ENCODE measurements around the gene TBX4. TPM values are rescaled to one million over a fixed set of nuclear protein-coding genes. Genes with fewer than 3 reads are reported as not detected.
"Not testable (repeated sequence)": the region's sequence is repeated elsewhere in the genome, so short reads cannot be mapped to it uniquely, and the experiment has no call there.

The TBX4 gene
- total RNA-seq, 2 donors from 2014 or later: not detected

GRCh38 chr17:61419496-61420046, 32.7 kb upstream of the TBX4 start:
- Mint-ChIP-seq H3K27me3 (peaks cover 43% of the 10 kb centered on the region), H3K4me3 (no peak overlapping the region)

GRCh38 chr17:61420052-61420451, 32.2 kb upstream of the TBX4 start:
- Mint-ChIP-seq H3K36me3 (ENCODE audit: low read depth) (no peaks in the 10 kb centered on the region), H3K9me3 (no peaks in the 10 kb centered on the region), H3K27ac (no peak overlapping the region), H3K4me3 (no peak overlapping the region), H3K4me1 (no peaks in the 10 kb centered on the region), H3K27me3 (peaks cover 46% of the 10 kb centered on the region)
- no peak for ATAC-seq (replicated peaks)

More at GRCh38 chr17:61419496-61420046, 32.7 kb upstream of the TBX4 start:
- H3K4me1 Mint-ChIP-seq: no peaks in the 10 kb centered on the region
- H3K36me3 Mint-ChIP-seq (ENCODE audit: low read depth): no peaks in the 10 kb centered on the region
- no peak for ATAC-seq (replicated peaks)
- no peaks in the 10 kb centered on the region for H3K9me3 Mint-ChIP-seq
- no peak overlapping the region for H3K27ac Mint-ChIP-seq

GRCh38 chr17:61420745-61421398, 31.4 kb upstream of the TBX4 start:
- H3K27me3 Mint-ChIP-seq: peaks cover 51% of the 10 kb centered on the region
- no peaks in the 10 kb centered on the region for H3K36me3 Mint-ChIP-seq (ENCODE audit: low read depth)
- H3K27ac Mint-ChIP-seq: no peak overlapping the region
- no peaks in the 10 kb centered on the region for H3K9me3 Mint-ChIP-seq
- H3K4me3 Mint-ChIP-seq: no peak overlapping the region
- no peaks in the 10 kb centered on the region for H3K4me1 Mint-ChIP-seq
- ATAC-seq (replicated peaks): no peak

GRCh38 chr17:61421460-61421859, 30.8 kb upstream of the TBX4 start:
- Mint-ChIP-seq H3K4me3 (no peak overlapping the region), H3K27ac (no peak overlapping the region), H3K36me3 (ENCODE audit: low read depth) (no peaks in the 10 kb centered on the region), H3K27me3 (peaks cover 53% of the 10 kb centered on the region), H3K4me1 (no peaks in the 10 kb centered on the region), H3K9me3 (no peaks in the 10 kb centered on the region)
- ATAC-seq (replicated peaks): no peak

GRCh38 chr17:61422116-61422799, 30.0 kb upstream of the TBX4 start:
- H3K27me3 Mint-ChIP-seq: peaks cover 53% of the 10 kb centered on the region
- no peaks in the 10 kb centered on the region for H3K36me3 Mint-ChIP-seq (ENCODE audit: low read depth)
- no peak overlapping the region for H3K27ac Mint-ChIP-seq
- H3K9me3 Mint-ChIP-seq: no peaks in the 10 kb centered on the region
- no peak for ATAC-seq (replicated peaks)
- H3K4me3 Mint-ChIP-seq: no peak overlapping the region
- H3K4me1 Mint-ChIP-seq: no peaks in the 10 kb centered on the region

- H3K27me3 Mint-ChIP-seq: peaks cover 53% of the 10 kb centered on the region
- H3K27ac Mint-ChIP-seq: no peak overlapping the region
- H3K9me3 Mint-ChIP-seq: no peaks in the 10 kb centered on the region
- no peaks in the 10 kb centered on the region for H3K4me1 Mint-ChIP-seq
- no peak overlapping the region for H3K4me3 Mint-ChIP-seq
- ATAC-seq (replicated peaks): no peak
- H3K36me3 Mint-ChIP-seq (ENCODE audit: low read depth): no peaks in the 10 kb centered on the region
These were observed 29.4 kb upstream of the TBX4 start for GRCh38 chr17:61422869-61423268.

GRCh38 chr17:61423967-61424649, 28.1 kb upstream of the TBX4 start:
- no peak for ATAC-seq (replicated peaks)
- no peak overlapping the region for H3K4me3 Mint-ChIP-seq
- H3K4me1 Mint-ChIP-seq: no peaks in the 10 kb centered on the region
- no peak overlapping the region for H3K27ac Mint-ChIP-seq
- H3K9me3 Mint-ChIP-seq: no peaks in the 10 kb centered on the region
- H3K27me3 Mint-ChIP-seq: peaks cover 53% of the 10 kb centered on the region
- H3K36me3 Mint-ChIP-seq (ENCODE audit: low read depth): no peaks in the 10 kb centered on the region

- no peak for ATAC-seq (replicated peaks)
- Mint-ChIP-seq H3K4me3 (no peak overlapping the region), H3K36me3 (ENCODE audit: low read depth) (no peaks in the 10 kb centered on the region), H3K27me3 (peaks cover 46% of the 10 kb centered on the region), H3K27ac (no peak overlapping the region), H3K9me3 (no peaks in the 10 kb centered on the region), H3K4me1 (no peaks in the 10 kb centered on the region)
These were observed 26.3 kb upstream of the TBX4 start for GRCh38 chr17:61425682-61426481.

GRCh38 chr17:61426482-61427304, 25.5 kb upstream of the TBX4 start:
- Mint-ChIP-seq H3K27ac (no peak overlapping the region), H3K9me3 (no peaks in the 10 kb centered on the region), H3K4me3 (no peak overlapping the region), H3K4me1 (no peaks in the 10 kb centered on the region), H3K27me3 (peaks cover 44% of the 10 kb centered on the region), H3K36me3 (ENCODE audit: low read depth) (no peaks in the 10 kb centered on the region)
- ATAC-seq (replicated peaks): no peak

- H3K4me3 Mint-ChIP-seq: no peak overlapping the region
- no peaks in the 10 kb centered on the region for H3K4me1 Mint-ChIP-seq
- H3K27ac Mint-ChIP-seq: no peak overlapping the region
- no peaks in the 10 kb centered on the region for H3K36me3 Mint-ChIP-seq (ENCODE audit: low read depth)
- no peak for ATAC-seq (replicated peaks)
- peaks cover 37% of the 10 kb centered on the region for H3K27me3 Mint-ChIP-seq
- no peaks in the 10 kb centered on the region for H3K9me3 Mint-ChIP-seq
These were observed 24.7 kb upstream of the TBX4 start for GRCh38 chr17:61427567-61427966.

- Mint-ChIP-seq H3K36me3 (ENCODE audit: low read depth) (no peaks in the 10 kb centered on the region), H3K4me1 (no peaks in the 10 kb centered on the region), H3K4me3 (no peak overlapping the region), H3K27ac (no peak overlapping the region), H3K27me3 (peaks cover 29% of the 10 kb centered on the region), H3K9me3 (no peaks in the 10 kb centered on the region)
- ATAC-seq (replicated peaks): no peak
These were observed 22.9 kb upstream of the TBX4 start for GRCh38 chr17:61429274-61429673.

- not testable (repeated sequence) for H3K4me3 Mint-ChIP-seq; H3K36me3 Mint-ChIP-seq (ENCODE audit: low read depth); H3K9me3 Mint-ChIP-seq; H3K27ac Mint-ChIP-seq; ATAC-seq (replicated peaks); H3K4me1 Mint-ChIP-seq
- H3K27me3 Mint-ChIP-seq: peaks cover 29% of the 10 kb centered on the region
These were observed 22.4 kb upstream of the TBX4 start for GRCh38 chr17:61429831-61430230.

GRCh38 chr17:61431594-61432311, 20.5 kb upstream of the TBX4 start:
- no peaks in the 10 kb centered on the region for H3K36me3 Mint-ChIP-seq (ENCODE audit: low read depth)
- no peak for ATAC-seq (replicated peaks)
- no peaks in the 10 kb centered on the region for H3K4me1 Mint-ChIP-seq

More at GRCh38 chr17:61431594-61432311, 20.5 kb upstream of the TBX4 start:
- Mint-ChIP-seq H3K4me3 (no peak overlapping the region), H3K27ac (no peak overlapping the region), H3K27me3 (peaks cover 31% of the 10 kb centered on the region), H3K9me3 (no peaks in the 10 kb centered on the region)
